Left cardiac atrium (tissue), 4 donors: Measurements from ENCODE around the gene MORN5. TPM values are rescaled to one million over a fixed set of nuclear protein-coding genes. Genes with fewer than 3 reads are reported as not detected.
"Not testable (repeated sequence)": the region's sequence is repeated elsewhere in the genome, so short reads cannot be mapped to it uniquely, and the experiment has no call there.

Experiments used
- ATAC-seq, 2 donors: fragments of 200-7000 bp; cut with Tn5 transposase; one replicate each; pipeline ENCODE4 v1.9.1; 2020; ENCODE audit warnings: mild to moderate bottlenecking in 2 of 2, moderate library complexity in 2 of 2
- DNase-seq: peaks from one replicate; pipeline ENCODE4 v3.0.0-alpha.2; 2020
- intact Hi-C, 2 donors: fragments of 100-400 bp; cut with DNase I; formaldehyde crosslinking; loops; one replicate each; pipeline versions ENCODE4 v1.14.1 to v1.15.1; 2022 to 2023
- long read RNA-seq: library from polyadenylated mRNA; unstranded; transcript quantifications from one replicate; pipeline ENCODE4 v2.0.0, GENCODE V29; 2021
- total RNA-seq, 2 donors: library from RNA; stranded (reverse); fragmentation: NEBNext Ultra II Directional; extraction: Animal tissue kit (Norgen Biotek cat#: 25700); gene quantifications; one replicate each; pipeline ENCODE4 v1.2.1, GENCODE V29; 2021
- donor health status: DM: no; HTN: yes; CAD: no.
- donor health status: DM: no; HTN: yes; CAD: no; lungs with severe emphysema.
- donor health status: DM: yes; HTN: yes; CAD: no.
- donor health status: Dilated cardiomyopathy.

Gene MORN5
- not detected for total RNA-seq
- long read RNA-seq = 0 reads

DNA sequence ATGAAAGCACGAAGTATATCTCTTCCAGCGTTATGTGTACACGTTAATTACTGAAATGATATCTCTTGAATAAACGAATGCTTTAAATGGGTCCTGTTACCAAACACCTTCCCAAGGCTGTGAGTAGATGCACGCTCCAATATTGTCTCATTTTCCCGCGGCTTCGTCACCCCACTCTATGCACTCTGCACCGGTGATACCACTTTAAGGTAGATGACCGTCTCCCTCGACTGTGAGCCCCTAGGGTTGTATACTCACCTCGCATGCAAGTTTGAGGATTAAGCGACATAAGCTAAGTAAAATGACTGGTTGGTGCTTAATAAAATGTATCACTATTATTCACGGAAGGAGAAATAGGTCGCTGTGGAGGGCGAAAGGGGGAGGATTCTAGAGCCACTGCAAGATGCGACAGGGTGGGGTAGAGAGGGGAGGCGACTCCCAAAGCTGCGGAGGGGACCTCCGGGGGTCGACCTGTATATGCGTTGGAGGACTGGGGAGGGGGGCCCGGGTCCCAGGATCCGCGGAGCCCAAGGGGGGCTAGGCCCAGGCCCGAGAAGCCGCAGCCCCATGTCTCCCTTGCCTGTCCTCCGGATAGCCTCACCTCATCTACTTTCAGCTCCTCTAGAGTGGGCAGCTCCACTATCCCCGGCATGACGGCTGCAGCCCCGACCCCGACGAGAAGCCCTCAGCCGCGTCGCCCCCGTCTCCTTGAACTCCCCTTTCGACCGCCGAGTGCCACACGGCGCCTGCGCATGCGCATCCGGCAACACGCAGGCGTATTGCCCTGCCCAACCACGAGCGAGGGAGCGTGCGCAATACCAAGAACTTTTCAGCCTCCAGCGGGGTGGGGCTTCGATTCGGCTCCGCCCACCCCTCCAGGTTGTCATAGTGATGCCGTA lies at the start of gene MORN5, which contains the start of gene NDUFA8:
Gene MORN5 (plus strand): TSS at position 883 of the 899 bp plus-strand sequence. CDS start 65 bp downstream, outside the sequence.
Gene NDUFA8 (minus strand): TSS at position 754 of the 899 bp plus-strand sequence. CDS start 102 bp downstream, at position 652.
- ATAC-seq (peak; percentile 99), DNase-seq (peak; percentile 98)
- intact Hi-C loops = loop anchor here in 1 of 2 donors (10.0 kb wide), 1 partner anchor 106 kb away; the partner anchor contains the start of genes MRRF and RBM18

DNA sequence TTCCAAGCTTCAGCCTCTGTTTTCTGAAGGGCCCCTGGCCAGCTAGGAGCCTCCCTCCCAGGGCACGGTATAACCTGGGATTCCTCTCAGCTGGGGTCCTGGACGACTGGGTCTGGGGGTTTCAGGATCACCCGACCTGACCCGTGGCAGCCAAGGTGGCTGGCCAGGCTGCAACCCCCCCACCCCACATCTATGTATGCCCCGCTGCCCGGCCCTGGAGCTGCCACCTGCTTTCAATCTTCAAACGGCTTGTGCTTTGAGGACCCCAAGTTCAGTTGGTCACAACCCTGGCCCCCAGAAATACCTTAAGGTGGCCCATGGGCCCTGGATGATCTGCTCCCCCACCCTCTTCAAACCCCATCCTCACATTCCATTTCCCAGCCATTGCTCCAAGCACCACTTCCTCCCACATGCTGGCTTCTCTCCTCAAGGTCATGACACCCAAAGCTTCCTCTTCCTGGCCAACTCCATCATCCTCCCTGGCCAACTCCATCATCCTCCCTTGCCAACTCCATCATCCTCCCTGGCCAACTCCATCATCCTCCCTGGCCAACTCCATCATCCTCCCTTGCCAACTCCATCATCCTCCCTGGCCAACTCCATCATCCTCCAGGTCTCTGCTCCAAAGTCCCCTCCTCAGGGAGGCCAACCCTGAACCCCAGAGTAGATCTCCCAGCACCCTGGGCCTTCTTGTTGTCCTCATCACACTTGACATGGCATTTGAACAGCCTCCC lies 49.4 kb upstream of the MORN5 start:
- intact Hi-C loops = no loop called here
- no peak for DNase-seq
- no peak for ATAC-seq

DNA sequence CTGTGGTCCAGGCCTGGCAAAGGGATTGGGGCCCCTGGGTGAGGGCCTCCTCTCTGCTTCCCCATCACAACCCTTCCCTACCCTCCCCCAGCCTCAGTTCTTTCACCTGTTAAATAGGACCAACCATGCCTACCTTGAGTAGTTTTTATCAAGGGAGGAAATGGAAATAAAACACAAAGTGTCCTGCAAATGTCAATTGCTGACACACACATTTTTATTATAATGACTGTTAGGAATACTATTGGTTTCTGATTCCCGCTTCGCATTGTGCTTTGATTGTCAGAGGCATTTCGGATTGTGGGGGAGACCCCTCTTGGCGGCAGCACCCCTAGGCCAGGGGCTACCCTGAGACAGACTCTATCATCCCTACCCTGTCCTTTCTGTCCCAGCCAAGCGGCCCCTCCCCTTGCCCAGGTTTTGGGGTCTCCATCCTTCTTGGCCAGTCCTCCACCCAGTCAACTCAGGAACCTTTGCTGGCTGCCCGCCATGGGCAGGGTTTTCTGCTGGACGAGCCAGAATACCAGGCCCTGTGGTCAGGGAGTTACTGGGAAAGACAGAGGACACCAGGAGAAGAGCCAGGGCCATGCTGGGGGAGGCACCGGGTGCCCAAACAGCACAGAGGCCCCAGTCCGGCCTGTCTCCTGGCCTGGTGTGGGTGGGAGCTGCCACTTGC lies 48.2 kb upstream of the MORN5 start:
- DNase-seq (no peak), ATAC-seq (no peak)
- intact Hi-C loops = no loop called here

DNA sequence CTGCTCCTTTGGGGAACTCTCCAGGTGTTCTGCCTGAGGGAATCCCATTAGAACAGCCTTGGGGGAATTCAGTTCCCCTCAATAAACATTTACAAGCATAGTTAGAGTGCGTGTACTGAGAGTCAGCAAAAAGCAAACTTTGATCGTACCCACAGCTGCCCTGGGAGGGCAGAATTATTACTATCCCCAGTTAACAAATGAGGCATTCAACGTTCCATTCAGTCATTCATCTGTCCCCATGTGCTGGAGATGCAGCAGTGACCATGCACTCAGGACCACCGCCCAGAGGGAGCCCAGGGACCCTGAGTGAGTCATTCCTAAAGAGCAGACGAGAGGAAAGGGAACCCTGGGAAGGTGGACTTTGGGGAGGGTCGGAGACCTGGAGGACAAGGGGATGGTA lies 47.5 kb upstream of the MORN5 start:
- intact Hi-C loops = no loop called here
- ATAC-seq (no peak), DNase-seq (no peak)

DNA sequence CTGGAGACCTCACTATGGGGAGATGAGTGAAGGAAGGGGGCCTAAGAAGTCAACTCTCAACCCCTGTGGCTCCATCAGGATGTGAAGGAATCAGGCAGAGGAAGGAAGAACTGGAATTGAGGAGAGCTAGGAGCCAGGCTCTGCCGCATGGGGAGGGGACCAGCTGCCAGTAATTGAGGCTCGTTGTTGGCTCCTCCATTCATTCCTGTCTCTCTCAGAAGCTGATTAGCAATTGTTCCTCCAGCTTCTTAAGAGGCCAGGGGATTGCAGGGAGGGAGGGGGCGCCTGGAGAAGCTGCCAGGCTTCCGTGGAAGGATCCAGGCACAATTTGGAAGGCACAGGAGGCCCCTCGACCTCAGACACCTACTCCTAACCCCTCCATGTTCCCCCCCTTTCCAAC lies 46.1 kb upstream of the MORN5 start:
- ATAC-seq = no peak
- intact Hi-C loops = no loop called here
- DNase-seq = no peak

DNA sequence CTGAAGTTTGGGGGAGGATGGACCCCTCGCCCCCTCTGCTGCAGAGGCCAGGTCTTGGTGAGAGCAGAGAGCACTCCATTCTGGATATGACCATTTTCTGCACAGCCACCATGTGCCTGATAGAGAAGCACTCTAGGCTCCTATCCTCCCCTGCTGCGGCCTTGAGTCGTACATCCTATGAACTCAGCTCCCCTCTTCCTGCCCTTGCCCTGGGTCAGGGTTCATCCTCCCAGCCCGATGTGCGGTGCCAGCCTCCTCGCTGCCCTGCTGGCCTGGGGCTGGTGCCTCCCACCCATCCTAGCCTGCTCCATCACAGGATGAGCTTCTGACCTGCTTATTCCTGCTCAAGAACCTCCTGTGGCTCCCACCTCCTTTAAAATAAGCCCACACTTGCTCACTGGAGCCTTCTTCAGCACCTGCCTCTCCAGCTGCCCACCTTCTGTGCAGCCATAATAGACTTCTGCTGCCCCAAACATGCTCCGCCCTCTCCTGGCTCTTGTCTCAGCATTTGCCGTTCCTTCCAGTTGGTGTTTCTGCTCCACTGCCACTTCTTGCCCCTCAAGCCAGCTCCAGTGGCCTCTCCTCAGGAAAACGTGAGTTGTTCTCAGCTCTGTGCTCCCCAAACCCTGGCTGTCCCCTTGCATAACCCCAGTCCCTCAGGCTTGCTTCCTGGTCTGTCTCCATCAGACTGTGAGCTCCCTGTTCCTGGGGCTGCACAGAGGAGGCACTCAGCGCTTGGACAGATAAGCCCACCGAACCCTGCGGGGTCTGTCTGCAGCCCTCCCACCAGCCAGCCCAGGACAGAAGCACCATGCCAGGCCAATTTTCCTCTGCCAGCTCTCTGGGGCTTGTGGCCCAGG lies 44.3 kb upstream of the MORN5 start:
- ATAC-seq (no peak), DNase-seq (no peak)
- intact Hi-C loops = no loop called here

DNA sequence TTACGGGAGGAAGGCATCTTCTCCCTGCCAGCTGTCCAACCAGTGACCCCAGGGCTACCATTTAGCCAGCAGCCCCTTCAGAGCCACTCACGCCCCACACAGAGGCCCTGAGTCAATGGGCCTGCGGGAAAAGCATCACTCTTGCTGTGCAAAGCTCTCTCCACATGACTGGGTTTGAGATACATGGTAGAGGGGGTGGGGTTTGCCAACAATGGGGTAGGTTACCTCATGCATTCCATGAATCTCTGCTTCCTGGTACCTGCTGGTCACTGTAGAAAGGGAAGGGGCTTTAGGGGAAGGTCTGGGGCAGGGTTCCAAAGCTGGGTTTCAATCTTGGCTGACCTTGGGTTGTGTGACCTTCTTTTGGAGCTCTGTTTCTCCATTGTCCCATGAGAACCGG lies 43.7 kb upstream of the MORN5 start:
- no peak for ATAC-seq
- no peak for DNase-seq
- intact Hi-C loops = no loop called here

DNA sequence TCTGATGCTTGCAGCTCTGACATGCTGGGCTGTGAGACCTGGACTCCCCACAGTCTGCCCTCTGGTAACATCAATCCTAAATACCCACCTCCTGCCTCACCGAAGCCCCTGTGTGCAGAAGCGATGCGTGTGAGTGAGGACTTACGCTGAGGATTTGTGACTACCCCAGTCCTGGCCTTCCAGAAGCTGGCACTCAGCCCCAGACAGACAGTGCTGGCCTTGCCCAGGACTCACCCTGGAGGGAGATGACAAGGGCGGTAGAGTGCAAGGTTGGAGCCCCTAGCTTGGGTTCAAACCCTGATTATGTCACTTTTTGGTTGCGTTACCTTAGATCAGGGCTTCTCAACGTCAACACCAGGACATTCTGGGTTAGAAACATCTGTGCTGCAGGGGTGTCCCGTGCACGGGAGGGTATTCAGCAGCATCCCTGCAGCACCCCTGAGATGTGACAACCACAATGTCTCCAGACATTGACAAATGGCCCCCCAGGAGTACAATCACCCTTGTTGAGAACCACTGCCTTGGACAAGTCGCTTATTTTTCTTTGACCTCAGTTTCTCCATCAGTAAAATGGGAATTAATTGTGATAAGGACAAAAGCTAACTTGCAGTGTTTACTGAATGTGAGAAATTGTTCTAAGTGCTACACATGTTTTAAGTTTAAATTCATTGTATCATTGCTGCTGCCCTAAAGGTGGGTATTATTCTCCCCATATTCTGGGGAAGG lies 43.1 kb upstream of the MORN5 start:
- no peak for ATAC-seq
- intact Hi-C loops = no loop called here

DNA sequence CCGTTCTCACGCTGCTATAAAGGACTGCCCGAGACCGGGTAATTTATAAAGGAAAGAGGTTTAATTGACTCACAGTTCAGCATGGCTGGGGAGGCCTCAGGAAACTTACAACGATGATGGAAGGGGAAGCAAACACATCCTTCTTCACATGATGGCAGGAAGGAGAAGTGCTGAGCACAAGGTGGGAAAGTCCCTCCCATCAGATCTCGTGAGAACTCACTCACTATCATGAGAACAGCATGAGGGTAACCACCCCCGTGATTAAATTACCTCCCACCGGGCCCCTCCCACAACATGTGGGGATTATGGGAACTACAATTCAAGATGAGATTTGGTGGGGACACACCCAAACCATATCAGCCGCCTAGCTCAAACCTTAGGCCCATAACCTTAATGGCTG lies 42.5 kb upstream of the MORN5 start:
- ATAC-seq, intact Hi-C loops, DNase-seq: not testable (repeated sequence)

More for the DNA sequence above, 43.1 kb upstream of the MORN5 start:
- no peak for DNase-seq

DNA sequence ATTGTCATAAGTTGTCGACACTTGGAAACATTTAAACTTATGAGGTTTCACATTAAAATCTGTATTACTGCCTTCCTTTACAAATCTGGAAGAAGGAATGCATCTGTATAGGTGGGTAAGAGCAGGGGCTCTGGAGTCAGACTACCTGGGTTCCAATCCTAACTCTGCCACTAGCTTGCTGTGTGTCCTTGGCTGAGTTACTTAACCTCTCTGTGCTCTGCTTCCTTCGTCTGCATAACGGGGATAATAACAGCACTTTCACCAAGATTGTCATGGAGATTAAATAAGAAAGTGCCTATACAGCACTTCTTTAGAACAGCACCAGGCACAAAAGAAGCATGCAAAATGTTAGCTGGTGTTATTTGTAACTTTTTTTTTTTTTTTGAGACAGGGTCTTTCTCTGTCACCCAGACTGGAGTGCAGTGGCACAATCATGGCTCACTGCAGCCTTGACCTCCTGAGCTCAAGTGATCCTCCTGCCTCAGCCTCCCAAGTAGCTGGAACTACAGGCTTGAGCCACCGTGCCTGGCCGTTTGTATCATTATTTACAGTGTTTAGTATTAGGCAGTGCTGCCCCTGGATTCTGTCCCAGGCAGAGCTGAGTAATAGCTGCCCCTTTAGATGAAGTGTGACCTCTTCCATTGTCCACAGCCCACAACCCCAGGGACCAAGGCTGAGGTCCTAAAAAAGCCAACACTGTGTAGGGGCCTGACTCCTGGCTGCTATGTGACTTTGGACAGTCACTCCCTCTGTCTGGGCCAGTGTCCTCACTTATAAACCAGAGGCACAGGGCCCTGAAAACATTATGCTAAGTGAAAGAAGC lies 41.2 kb upstream of the MORN5 start:
- ATAC-seq = no peak
- intact Hi-C loops = loop anchor here in 1 of 2 donors (2.0 kb wide), 1 partner anchor 230 kb away; no protein-coding TSS in a partner anchor
- DNase-seq = no peak

DNA sequence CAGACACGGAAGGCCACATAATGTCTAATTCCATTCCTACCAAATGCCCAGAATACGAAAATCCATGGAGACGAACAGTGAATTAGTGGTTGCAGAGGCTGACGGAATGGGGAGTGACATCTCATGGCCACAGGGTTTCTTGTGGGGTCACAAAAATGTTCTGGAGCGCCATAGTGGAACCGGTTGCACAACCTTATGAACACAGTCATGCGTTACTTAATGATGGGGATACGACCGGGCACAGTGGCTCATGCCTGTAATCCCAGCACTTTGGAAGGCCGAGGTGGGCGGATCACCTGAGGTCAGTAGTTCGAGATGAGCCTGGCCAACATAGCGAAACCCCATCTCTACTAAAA lies 40.6 kb upstream of the MORN5 start:
- ATAC-seq (no peak), DNase-seq (no peak)
- intact Hi-C loops = loop anchor here in 1 of 2 donors (2.0 kb wide), 1 partner anchor 230 kb away; no protein-coding TSS in a partner anchor

DNA sequence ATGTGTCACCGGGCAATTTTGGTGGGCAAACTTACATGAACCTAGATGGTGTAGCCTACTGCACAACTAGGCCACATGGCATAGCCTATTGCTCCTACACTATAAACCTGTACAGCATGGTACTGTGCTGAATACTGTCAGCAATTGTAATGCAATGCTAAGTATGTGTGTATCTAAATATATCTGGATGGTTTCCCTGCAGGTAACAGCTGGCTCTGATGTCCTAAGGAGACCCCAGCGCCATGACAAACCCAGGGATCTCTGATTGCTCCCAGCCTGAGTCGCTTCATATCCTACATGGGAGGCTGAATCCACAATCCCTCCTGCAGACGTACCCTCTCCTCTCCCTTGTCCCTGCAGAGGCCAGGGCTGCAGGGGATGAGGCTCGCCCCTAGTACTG lies 40.0 kb upstream of the MORN5 start:
- DNase-seq (no peak), ATAC-seq (no peak)
- intact Hi-C loops = loop anchor here in 1 of 2 donors (2.0 to 10.0 kb wide), 3 partner anchors 135 to 695 kb away; no protein-coding TSS in a partner anchor

DNA sequence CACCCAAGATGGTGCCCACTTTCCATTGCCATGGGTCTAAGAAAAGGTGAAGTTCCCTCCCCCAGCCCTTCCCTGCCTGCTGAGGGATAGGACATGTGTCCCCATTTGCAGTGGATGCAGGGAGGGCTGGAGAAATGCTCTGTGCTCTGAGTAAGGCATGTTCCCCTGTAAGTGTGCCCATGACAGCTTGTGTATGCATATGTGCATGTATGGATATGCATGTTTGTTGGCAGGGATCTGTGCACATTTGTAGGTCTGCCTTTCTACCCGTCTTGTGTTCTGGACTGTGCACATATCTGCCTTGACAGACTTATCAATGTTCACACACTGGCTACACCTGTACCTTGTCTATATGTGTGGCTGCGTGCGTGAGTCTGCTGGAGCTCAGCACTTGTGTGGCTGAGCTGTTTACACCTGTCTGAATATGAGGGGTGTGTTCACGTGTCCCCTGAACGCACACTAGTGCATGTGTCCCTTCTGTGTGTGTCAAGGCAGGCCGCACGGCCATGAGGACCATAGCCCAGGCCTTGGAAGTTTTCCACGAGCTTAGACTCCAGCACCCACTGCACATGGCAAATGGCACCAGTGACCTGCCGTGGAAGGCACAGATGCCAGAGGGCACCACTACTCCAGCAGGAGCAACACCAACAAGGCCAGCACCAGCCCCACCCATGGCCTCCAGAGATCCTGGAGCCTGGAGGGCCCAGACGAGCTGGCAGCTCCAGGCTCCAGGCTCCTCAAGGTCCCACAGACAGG lies 39.2 kb upstream of the MORN5 start:
- no peak for DNase-seq
- no peak for ATAC-seq
- intact Hi-C loops = loop anchor here in 1 of 2 donors (10.0 kb wide), 2 partner anchors 134 to 694 kb away; no protein-coding TSS in a partner anchor

DNA sequence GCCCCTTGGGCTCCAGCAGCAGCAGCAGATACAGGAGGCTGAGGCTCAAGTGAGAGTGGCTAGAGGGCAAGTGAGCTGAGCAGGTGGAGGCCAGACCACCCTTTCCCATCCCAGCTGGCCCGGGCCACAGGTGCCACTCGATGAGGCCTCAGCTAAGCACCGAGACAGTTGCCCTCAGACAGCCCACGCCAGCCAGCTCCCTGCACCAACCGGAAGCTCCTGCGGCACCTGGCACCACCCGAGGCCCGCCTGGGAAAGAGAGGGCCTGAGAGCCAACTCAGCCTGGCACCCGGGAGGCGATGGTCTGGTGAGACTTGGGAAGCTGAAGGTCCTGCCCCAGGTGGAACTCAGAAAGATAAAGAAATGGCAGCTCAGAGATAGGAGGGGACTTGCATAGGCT lies 38.3 kb upstream of the MORN5 start:
- ATAC-seq (no peak), DNase-seq (no peak)
- intact Hi-C loops = loop anchor here in 1 of 2 donors (10.0 kb wide), 2 partner anchors 133 to 693 kb away; no protein-coding TSS in a partner anchor

DNA sequence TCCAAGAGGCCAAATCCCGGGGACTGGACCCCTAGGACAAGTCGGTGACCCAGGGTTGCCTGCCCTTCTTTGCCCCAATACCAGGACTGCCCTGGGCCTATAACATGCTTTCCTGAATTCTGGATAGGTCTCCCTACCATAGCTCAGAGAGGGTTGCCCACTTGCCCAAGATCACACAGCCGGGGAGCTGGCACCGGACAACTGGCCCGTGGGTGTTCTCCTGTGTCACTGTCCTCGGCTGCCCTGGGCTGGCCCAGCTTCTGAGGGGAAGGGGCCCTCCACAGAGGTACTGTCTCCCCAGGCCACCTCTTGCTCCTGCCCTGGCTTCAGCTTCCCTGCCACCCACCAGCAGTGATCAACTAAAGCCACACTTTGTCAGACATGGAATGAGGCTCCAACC lies 37.8 kb upstream of the MORN5 start:
- DNase-seq (no peak), ATAC-seq (no peak)
- intact Hi-C loops = loop anchor here in 1 of 2 donors (10.0 kb wide), 2 partner anchors 133 to 693 kb away; no protein-coding TSS in a partner anchor

DNA sequence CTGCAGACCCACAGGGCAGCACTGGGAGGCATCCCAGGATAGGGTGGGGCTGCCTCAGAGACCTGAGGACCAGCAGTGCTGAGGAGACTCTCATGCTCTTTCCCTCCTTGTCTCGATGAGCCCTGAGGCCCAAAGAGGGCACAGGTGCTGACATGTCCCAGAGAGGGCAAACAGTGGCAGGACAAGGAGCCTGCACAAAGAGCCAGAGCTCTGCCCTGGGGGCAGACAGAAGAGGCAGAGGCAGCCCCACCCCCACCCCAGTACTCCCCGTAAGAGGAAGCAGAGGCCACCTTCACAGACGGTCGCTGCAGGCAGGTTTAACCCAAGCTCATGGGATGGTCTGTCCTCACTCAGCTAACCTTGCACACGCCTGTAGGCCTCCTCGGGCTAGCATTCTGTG lies 37.2 kb upstream of the MORN5 start:
- no peak for ATAC-seq
- intact Hi-C loops = loop anchor here in 1 of 2 donors (10.0 kb wide), 2 partner anchors 132 to 692 kb away; no protein-coding TSS in a partner anchor
- no peak for DNase-seq
